BLaER1 treated with 17β-estradiol and CSF1 and Interleukin-3, amounts not matched to agents 10 nM and 100 nM (cell line): ENCODE results near the gene SETD6.

Source experiments
- H3K27ac ChIP-seq, 11 experiments: shearing (Covaris generic); formaldehyde crosslinking; 2 replicates each; pipeline ENCODE4 v1.8.1; 2022
- H3K27me3 ChIP-seq, 11 experiments: shearing (Covaris generic); formaldehyde crosslinking; 2 replicates each; pipeline ENCODE4 v1.8.1; 2022
- H3K36me3 ChIP-seq, 11 experiments: shearing (Covaris generic); formaldehyde crosslinking; 2 replicates each; pipeline ENCODE4 v1.8.1; 2022
- H3K4me1 ChIP-seq, 10 experiments: shearing (Covaris generic); formaldehyde crosslinking; 2 replicates each; pipeline ENCODE4 v1.8.1; 2022
- H3K4me2 ChIP-seq, 11 experiments: shearing (Covaris generic); formaldehyde crosslinking; 2 replicates each; pipeline ENCODE4 v1.8.1; 2022
- H3K4me3 ChIP-seq, 10 experiments: shearing (Covaris generic); formaldehyde crosslinking; 2 replicates each; pipeline ENCODE4 v1.8.1; 2022
- H3K9ac ChIP-seq, 11 experiments: shearing (Covaris generic); formaldehyde crosslinking; 2 replicates each; pipeline ENCODE4 v1.8.1; 2022
- H3K9me3 ChIP-seq, 11 experiments: shearing (Covaris generic); formaldehyde crosslinking; replicated peaks in 1 of 11; 2 replicates each; pipeline ENCODE4 v1.8.1; 2022
- H4K20me1 ChIP-seq, 11 experiments: shearing (Covaris generic); formaldehyde crosslinking; 2 replicates each; pipeline ENCODE4 v1.8.1; 2022
- Cebpa-rat ChIP-seq, 11 experiments: shearing (Covaris generic); IDR thresholded peaks; 2 replicates each; pipeline ENCODE4 v1.8.1; 2022

Gene SETD6

DNA sequence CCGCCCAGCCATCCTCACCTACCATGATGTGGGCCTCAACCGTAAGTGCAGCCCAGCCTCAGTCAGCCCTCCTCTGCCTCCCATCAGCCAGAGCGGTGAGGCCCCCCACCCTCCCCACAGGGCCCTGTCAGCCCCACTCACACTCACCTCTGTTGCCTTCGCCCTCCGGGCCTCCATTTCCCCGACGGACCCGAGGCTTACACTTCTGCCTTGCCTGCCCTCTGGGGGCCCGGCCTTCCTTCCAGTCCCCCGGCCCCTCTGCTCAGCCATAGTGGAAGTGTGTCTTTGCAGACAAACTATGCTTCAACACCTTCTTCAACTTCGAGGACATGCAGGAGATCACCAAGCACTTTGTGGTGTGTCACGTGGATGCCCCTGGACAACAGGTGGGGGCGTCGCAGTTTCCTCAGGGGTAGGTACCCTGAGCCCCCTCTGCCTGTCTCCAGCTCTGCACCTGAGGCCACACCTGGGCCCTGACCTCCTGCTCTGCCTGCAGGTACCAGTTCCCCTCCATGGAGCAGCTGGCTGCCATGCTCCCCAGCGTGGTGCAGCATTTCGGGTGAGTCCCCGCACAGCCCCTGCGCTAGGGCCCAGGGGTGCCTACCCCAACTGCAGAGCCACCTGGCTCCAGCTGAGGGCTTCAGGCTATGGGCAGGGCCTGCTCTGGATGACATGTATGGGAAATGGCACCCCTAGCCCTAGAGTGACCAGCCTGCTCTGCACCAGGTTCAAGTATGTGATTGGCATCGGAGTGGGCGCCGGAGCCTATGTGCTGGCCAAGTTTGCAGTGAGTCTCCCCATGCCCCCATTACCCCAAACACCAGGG lies 11.2 kb upstream of the SETD6 start:
- Histone ChIP-seq H3K9me3 (no peaks in the 10 kb centered on the region), H3K9ac (no peak overlapping the region), H3K4me3 (no peak overlapping the region), H3K27me3 (peaks cover 24 to 37% (median 31%) of the 10 kb centered on the region in 11 experiments), H3K36me3 (no peaks in the 10 kb centered on the region), H3K4me2 (no peak overlapping the region), H3K4me1 (peaks cover 12 to 38% (median 31%) of the 10 kb centered on the region in 10 experiments; a peak in 19 of 20 replicates), H3K27ac (no peak overlapping the region), H4K20me1 (peaks cover 0 to 8% (median 0%) of the 10 kb centered on the region in 11 experiments; a peak in 5 of 22 replicates)
- TF ChIP-seq Cebpa-rat (IDR thresholded peaks at IDR 0.05): no peak

DNA sequence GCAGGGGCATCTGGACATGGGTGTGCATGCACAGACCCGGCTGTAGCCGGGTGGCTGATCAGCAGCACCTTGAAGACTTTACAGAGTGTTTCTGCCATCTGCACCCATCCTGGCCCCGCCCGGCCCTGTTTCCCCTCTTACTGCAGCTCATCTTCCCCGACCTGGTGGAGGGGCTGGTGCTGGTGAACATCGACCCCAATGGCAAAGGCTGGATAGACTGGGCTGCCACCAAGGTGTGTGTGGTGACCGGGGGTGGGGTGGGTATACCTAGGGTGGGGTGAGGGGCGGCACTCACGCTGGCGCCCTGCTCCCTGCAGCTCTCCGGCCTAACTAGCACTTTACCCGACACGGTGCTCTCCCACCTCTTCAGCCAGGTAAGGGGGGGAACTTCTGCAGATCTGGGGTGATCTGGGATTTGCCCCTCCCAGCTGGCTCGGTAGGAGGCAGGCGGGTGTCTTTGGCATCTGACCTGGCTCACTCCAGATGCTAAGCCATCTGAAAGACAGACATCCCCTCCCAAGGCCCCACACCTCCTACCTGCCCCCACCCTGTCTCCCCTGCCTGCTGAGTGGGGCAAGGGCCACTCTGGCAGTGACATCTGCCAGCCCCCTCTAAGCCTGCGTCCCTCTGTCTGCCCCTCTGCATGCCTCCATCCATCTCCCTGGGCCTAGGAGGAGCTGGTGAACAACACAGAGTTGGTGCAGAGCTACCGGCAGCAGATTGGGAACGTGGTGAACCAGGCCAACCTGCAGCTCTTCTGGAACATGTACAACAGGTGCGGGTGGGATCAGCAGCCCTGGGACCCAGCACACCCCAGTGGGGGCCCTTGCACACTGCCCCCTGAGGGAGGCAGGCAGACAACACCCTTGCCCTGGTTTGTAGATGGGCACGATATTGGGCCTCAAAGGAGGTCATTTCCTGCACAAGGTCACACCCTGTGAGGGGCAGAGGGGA lies 8.8 kb upstream of the SETD6 start:
- no peak overlapping the region for H3K9ac ChIP-seq
- no peak for TF ChIP-seq Cebpa-rat (IDR thresholded peaks at IDR 0.05)
- H3K4me2 ChIP-seq: peak overlapping the region in 7 of 11 experiments; percentile 11 to 44 (median 25); a peak in 5 of 22 replicates

DNA sequence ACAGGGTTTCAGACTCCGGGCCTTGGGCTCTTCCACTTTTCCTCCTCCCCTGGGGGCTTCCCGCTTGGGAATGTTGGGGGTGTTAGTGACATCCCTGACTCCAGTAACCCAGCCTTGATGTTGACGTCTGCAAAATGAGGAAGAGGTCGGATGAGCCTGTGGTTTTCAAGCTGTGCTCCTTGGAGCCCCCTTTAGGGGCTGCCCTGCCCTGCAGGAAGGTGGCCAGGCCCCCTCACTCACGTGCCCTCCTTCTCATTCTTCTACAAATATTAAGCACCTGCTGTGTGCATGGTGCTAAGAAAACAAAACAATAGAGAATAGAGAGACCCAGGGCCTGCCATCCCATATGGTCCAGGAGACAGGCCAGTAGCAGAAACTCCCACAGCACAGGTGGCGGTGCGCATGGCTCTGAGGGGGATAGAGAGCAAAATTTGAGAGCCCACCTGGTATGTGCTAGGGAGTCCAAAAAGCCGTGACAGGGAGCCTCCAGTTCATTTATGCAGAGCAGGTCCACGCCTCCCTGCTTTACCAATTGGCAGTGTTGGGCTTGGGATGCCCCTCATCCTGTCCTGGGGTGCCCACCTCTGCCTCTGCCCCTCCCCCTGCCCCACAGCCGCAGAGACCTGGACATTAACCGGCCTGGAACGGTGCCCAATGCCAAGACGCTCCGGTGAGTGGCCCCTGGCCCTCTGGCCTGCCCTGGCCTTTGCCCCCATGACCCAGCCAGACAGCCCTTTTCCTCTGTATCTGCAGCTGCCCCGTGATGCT lies 7.9 kb upstream of the SETD6 start:
- H4K20me1 ChIP-seq: peaks cover 0 to 16% (median 0%) of the 10 kb centered on the region in 11 experiments; a peak in 6 of 22 replicates
- peak overlapping the region in 7 of 11 experiments; percentile 11 to 44 (median 25); a peak in 6 of 22 replicates for H3K4me2 ChIP-seq
- no peaks in the 10 kb centered on the region for H3K9me3 ChIP-seq
- peaks cover 7 to 19% (median 12%) of the 10 kb centered on the region in 10 experiments; a peak in 16 of 20 replicates for H3K4me1 ChIP-seq
- no peak overlapping the region for H3K9ac ChIP-seq
- H3K4me3 ChIP-seq: no peak overlapping the region
- no peak for TF ChIP-seq Cebpa-rat (IDR thresholded peaks at IDR 0.05)
- H3K27ac ChIP-seq: no peak overlapping the region
- peaks cover 0 to 3% (median 0%) of the 10 kb centered on the region in 11 experiments; a peak in 1 of 22 replicates for H3K36me3 ChIP-seq
- H3K27me3 ChIP-seq: peaks cover 0 to 8% (median 5%) of the 10 kb centered on the region in 11 experiments; a peak in 13 of 22 replicates

More for the DNA sequence above, 8.8 kb upstream of the SETD6 start:
- no peak overlapping the region for H3K27ac ChIP-seq
- H3K4me3 ChIP-seq: no peak overlapping the region
- peaks cover 7 to 16% (median 13%) of the 10 kb centered on the region in 11 experiments for H3K27me3 ChIP-seq
- H4K20me1 ChIP-seq: peaks cover 0 to 15% (median 0%) of the 10 kb centered on the region in 11 experiments; a peak in 5 of 22 replicates
- H3K36me3 ChIP-seq: no peaks in the 10 kb centered on the region
- H3K9me3 ChIP-seq: no peaks in the 10 kb centered on the region
- peaks cover 10 to 20% (median 15%) of the 10 kb centered on the region in 10 experiments; a peak in 19 of 20 replicates for H3K4me1 ChIP-seq

DNA sequence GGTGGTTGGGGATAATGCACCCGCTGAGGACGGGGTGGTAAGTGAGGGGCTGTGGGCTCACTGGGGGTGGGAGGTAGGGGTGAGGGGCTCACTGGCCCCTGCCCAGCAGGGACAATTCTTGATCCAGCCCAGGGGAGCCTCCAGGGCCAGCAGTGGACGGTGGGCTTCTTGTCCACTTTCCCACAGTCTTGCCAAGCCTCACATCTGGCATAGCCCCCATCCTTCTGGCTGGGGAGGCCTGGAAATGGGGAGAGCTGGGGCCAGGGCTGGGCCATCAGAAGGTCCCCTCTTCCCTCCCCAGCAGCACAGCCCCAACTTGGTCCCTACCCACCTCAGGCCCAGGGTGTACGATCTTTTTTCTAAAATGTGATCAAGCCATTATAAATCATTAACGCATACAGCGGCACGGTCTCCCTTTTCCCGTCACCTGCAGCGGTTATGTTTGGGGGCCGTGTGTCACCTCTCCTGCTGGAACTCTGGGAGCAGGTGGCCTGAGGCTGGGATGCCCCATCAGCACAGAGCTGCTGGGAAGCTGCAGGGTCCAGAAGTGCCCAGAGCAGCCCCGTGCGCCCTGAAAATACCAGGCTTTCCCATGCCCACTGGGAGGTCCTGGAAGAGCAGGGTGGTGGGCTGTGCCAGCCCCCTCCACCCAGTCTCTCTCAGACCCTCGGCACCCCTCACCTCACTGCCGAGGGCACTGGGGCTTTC lies 7.2 kb upstream of the SETD6 start:
- H3K9ac ChIP-seq: no peak overlapping the region
- no peak for TF ChIP-seq Cebpa-rat (IDR thresholded peaks at IDR 0.05)

DNA sequence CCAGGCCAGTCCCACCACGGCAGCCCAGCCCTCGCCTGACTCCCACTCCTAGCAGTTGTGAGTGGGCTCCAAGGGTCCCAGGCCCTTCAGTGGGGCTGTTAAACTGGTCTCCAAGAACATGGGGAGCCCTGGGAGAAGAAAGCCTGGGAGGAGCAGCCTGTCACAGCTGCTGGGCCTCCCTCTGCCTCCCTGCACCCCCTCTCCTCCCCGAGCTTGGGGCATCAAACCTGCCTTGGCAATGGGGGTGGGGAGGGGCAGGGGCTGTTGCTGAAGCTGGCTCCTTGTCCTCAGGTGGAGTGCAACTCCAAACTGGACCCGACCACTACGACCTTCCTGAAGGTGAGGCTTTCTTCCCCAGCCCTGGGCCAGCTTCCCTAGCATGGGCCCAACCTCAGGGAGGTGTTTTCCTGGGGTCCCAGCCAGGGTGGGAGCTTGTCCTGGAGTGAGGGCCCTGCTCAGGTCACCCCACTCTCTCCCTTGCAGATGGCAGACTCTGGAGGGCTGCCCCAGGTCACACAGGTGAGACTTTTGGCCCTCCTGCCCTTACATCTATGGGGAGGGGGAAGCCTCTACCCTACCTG lies 6.6 kb upstream of the SETD6 start:
- peaks cover 0 to 4% (median 0%) of the 10 kb centered on the region in 11 experiments; a peak in 1 of 22 replicates for H3K36me3 ChIP-seq
- no peak for TF ChIP-seq Cebpa-rat (IDR thresholded peaks at IDR 0.05)
- no peak overlapping the region for H3K4me3 ChIP-seq
- peaks cover 7 to 19% (median 12%) of the 10 kb centered on the region in 10 experiments; a peak in 16 of 20 replicates for H3K4me1 ChIP-seq
- H3K27me3 ChIP-seq: no peaks in the 10 kb centered on the region
- H3K9me3 ChIP-seq: no peaks in the 10 kb centered on the region
- peaks cover 0 to 16% (median 0%) of the 10 kb centered on the region in 11 experiments; a peak in 4 of 22 replicates for H4K20me1 ChIP-seq
- H3K4me2 ChIP-seq: no peak overlapping the region
- no peak overlapping the region; a peak in 1 of 22 replicates for H3K27ac ChIP-seq
- no peak overlapping the region for H3K9ac ChIP-seq

More for the DNA sequence above, 7.2 kb upstream of the SETD6 start:
- Histone ChIP-seq H3K4me2 (no peak overlapping the region), H3K27ac (no peak overlapping the region), H3K4me1 (peaks cover 7 to 19% (median 12%) of the 10 kb centered on the region in 10 experiments; a peak in 16 of 20 replicates), H3K4me3 (no peak overlapping the region), H3K27me3 (peaks cover 0 to 2% (median 0%) of the 10 kb centered on the region in 11 experiments; a peak in 1 of 22 replicates), H4K20me1 (peaks cover 0 to 16% (median 0%) of the 10 kb centered on the region in 11 experiments; a peak in 4 of 22 replicates), H3K9me3 (no peaks in the 10 kb centered on the region), H3K36me3 (peaks cover 0 to 4% (median 0%) of the 10 kb centered on the region in 11 experiments; a peak in 1 of 22 replicates)

DNA sequence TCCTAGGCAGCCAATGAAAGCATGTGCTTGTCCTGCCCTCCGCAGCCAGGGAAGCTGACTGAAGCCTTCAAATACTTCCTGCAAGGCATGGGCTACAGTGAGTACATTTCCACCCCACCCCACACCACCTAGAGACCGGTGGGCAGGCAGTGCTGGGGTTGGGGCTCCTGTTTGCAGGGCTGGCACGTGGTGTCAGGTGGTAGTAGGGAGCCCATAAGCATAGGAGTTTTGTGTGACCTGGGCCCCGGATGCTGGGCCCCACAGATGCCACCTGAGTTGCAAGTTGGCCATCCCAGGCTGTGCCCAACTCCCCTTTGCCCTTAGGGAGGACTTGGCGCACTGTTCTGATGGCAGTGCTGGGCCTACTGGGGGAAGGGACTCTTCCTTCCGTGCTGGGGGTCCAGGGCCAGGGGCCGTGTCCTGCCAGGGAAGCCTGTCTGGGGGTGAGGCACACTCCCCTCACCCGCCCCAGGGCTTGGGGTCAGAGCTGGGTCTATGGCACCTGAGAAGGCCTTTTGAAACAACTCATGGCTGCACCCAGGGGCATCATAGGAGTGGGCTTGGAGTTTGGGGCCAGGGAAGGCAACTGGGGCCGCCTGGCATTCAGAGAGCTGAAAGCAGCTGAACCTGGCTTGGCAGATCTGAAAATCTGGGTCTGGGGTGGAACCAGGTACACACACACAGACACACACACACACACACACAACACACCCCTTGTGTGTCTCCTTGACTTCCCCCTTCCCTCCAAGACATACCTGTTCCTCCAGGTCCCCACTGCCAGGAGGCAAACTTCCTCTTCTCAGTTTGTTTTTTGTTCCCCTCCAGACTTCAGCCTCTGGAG lies 5.8 kb upstream of the SETD6 start:
- Histone ChIP-seq H3K9me3 (no peaks in the 10 kb centered on the region), H3K4me1 (peaks cover 10 to 21% (median 14%) of the 10 kb centered on the region in 10 experiments; a peak in 17 of 20 replicates), H3K27ac (no peak overlapping the region; a peak in 1 of 22 replicates), H3K9ac (no peak overlapping the region), H3K4me2 (no peak overlapping the region), H4K20me1 (peaks cover 0 to 16% (median 0%) of the 10 kb centered on the region in 11 experiments; a peak in 4 of 22 replicates), H3K27me3 (no peaks in the 10 kb centered on the region), H3K36me3 (peaks cover 0 to 4% (median 0%) of the 10 kb centered on the region in 11 experiments; a peak in 1 of 22 replicates), H3K4me3 (no peak overlapping the region)
- no peak for TF ChIP-seq Cebpa-rat (IDR thresholded peaks at IDR 0.05)
